HL-60 (cell line): ENCODE data around the gene OXLD1.

ENCODE experiments used
- DNase-seq, 2 experiments: peaks; one replicate each; pipeline ENCODE4 v3.0.0-alpha.2; 2010 to 2020; ENCODE audit warnings: low read depth in 1 of 2, low spot score in 1 of 2
- H3K27ac ChIP-seq: fragments of 250-450 bp; sonication (Bioruptor Pico); replicated peaks from 2 replicates; pipeline ENCODE4 v1.5.1; 2020; ENCODE audit warnings: mild to moderate bottlenecking, moderate library complexity
- H3K27me3 ChIP-seq: fragments of 250-450 bp; sonication (Bioruptor Pico); 2 replicates; pipeline ENCODE4 v1.5.1; 2021; ENCODE audit warnings: mild to moderate bottlenecking, moderate library complexity; ENCODE audit not compliant: insufficient read depth, poor library complexity, severe bottlenecking
- H3K4me3 ChIP-seq: replicated peaks from 2 replicates; pipeline ENCODE4 v1.5.1; 2011; ENCODE audit warnings: mild to moderate bottlenecking, control low read depth, low read length; ENCODE audit not compliant: insufficient read depth
- GABPA ChIP-seq: IDR thresholded peaks from 2 replicates; pipeline ENCODE4 v1.6.1; 2012; ENCODE audit warnings: low read depth
- POLR2AphosphoS5 ChIP-seq: IDR thresholded peaks from 2 replicates; pipeline ENCODE4 v1.6.1; 2012; ENCODE audit warnings: low read depth
- SPI1 ChIP-seq: IDR thresholded peaks from 2 replicates; pipeline ENCODE4 v1.6.1; 2012; ENCODE audit warnings: low read depth, mild to moderate bottlenecking, borderline replicate concordance
- TF ChIP-seq, protein P1 (sequence below): IDR thresholded peaks from 2 replicates; pipeline ENCODE4 v1.6.1; 2012; ENCODE audit warnings: low read depth; ENCODE audit not compliant: insufficient replicate concordance
- TF ChIP-seq, protein P2 (sequence below): IDR thresholded peaks from one replicate; pipeline ENCODE4 v1.5.1; 2011; ENCODE audit warnings: low read length, control low read depth, inconsistent platforms; ENCODE audit not compliant: insufficient read depth

OXLD1 gene

GRCh38 chr17:81710514-81711308 is 44.3 kb upstream of the OXLD1 start:
- TF ChIP-seq, protein P1, sequence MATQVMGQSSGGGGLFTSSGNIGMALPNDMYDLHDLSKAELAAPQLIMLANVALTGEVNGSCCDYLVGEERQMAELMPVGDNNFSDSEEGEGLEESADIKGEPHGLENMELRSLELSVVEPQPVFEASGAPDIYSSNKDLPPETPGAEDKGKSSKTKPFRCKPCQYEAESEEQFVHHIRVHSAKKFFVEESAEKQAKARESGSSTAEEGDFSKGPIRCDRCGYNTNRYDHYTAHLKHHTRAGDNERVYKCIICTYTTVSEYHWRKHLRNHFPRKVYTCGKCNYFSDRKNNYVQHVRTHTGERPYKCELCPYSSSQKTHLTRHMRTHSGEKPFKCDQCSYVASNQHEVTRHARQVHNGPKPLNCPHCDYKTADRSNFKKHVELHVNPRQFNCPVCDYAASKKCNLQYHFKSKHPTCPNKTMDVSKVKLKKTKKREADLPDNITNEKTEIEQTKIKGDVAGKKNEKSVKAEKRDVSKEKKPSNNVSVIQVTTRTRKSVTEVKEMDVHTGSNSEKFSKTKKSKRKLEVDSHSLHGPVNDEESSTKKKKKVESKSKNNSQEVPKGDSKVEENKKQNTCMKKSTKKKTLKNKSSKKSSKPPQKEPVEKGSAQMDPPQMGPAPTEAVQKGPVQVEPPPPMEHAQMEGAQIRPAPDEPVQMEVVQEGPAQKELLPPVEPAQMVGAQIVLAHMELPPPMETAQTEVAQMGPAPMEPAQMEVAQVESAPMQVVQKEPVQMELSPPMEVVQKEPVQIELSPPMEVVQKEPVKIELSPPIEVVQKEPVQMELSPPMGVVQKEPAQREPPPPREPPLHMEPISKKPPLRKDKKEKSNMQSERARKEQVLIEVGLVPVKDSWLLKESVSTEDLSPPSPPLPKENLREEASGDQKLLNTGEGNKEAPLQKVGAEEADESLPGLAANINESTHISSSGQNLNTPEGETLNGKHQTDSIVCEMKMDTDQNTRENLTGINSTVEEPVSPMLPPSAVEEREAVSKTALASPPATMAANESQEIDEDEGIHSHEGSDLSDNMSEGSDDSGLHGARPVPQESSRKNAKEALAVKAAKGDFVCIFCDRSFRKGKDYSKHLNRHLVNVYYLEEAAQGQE = no peak
- TF ChIP-seq GABPA (no peak), SPI1 (peak; percentile 90; the same call in 1 of the 2 replicates), POLR2AphosphoS5 (peak; percentile 94)
- TF ChIP-seq, protein P2, sequence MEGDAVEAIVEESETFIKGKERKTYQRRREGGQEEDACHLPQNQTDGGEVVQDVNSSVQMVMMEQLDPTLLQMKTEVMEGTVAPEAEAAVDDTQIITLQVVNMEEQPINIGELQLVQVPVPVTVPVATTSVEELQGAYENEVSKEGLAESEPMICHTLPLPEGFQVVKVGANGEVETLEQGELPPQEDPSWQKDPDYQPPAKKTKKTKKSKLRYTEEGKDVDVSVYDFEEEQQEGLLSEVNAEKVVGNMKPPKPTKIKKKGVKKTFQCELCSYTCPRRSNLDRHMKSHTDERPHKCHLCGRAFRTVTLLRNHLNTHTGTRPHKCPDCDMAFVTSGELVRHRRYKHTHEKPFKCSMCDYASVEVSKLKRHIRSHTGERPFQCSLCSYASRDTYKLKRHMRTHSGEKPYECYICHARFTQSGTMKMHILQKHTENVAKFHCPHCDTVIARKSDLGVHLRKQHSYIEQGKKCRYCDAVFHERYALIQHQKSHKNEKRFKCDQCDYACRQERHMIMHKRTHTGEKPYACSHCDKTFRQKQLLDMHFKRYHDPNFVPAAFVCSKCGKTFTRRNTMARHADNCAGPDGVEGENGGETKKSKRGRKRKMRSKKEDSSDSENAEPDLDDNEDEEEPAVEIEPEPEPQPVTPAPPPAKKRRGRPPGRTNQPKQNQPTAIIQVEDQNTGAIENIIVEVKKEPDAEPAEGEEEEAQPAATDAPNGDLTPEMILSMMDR = no peak
- Histone ChIP-seq H3K27me3 (no peaks in the 10 kb centered on the region), H3K27ac (peak overlapping the region; percentile 91), H3K4me3 (peak overlapping the region; percentile 12)
- DNase-seq = peak; percentile 88 to 95

GRCh38 chr17:81708739-81709185 is 42.4 kb upstream of the OXLD1 start:
- TF ChIP-seq, protein P2 = no peak
- TF ChIP-seq POLR2AphosphoS5 = 0 out of 2 replicates have a peak, but pooled peaks have one; percentile 30
- no peak for TF ChIP-seq SPI1
- TF ChIP-seq GABPA = no peak
- TF ChIP-seq, protein P1 = no peak
- no peaks in the 10 kb centered on the region for H3K27me3 ChIP-seq
- DNase-seq = no peak
- H3K27ac ChIP-seq = peak overlapping the region; percentile 16
- H3K4me3 ChIP-seq = no peak overlapping the region

GRCh38 chr17:81707725-81708646 is 41.6 kb upstream of the OXLD1 start:
- TF ChIP-seq, protein P1 = no peak
- TF ChIP-seq POLR2AphosphoS5 (peak; percentile 7; the same call in 1 of the 2 replicates), GABPA (no peak)
- TF ChIP-seq, protein P2 = no peak
- Histone ChIP-seq H3K27ac (peak overlapping the region; percentile 16), H3K27me3 (no peaks in the 10 kb centered on the region), H3K4me3 (no peak overlapping the region)
- no peak for DNase-seq
